NCI-H128 (cell line): ENCODE data around the gene UST.

Experiments
- DNase-seq: peaks from one replicate; lab custom pipeline; 2025; ENCODE audit not compliant: unreplicated experiment; lab: John Stamatoyannopoulos, UW

UST gene

GRCh38 chr6:149077208-149077607 lies 330.4 kb downstream of the UST start:
- DNase-seq: no peak

- DNase-seq: no peak
Measured at GRCh38 chr6:149078211-149078782, 331.5 kb downstream of the UST start.

- DNase-seq: no peak
Measured at GRCh38 chr6:149079456-149079855, 332.6 kb downstream of the UST start.

- DNase-seq: no peak
Measured at GRCh38 chr6:149079911-149080491, 333.2 kb downstream of the UST start.

DNA sequence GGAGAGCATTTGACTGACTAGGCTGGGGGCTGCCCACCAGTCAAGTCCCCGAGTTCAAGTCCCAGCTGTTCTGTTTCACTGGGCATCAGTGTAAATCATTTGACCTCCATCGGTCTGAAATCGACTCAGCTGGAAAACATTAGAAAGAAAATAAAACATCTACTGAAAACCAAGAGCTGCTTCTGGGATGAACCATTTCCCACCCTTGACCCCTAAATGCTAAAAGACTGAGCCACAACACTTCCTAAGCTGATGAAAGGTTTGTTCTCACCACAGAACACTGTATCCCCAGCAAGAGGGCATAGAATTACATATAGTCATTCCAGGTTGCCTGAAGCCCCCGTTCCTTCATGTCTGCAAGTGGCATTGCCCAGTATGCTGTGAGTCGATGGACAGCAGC lies 333.7 kb downstream of the UST start:
- DNase-seq: no peak

- no peak for DNase-seq
Measured at GRCh38 chr6:149081281-149081680, 334.5 kb downstream of the UST start.

DNA sequence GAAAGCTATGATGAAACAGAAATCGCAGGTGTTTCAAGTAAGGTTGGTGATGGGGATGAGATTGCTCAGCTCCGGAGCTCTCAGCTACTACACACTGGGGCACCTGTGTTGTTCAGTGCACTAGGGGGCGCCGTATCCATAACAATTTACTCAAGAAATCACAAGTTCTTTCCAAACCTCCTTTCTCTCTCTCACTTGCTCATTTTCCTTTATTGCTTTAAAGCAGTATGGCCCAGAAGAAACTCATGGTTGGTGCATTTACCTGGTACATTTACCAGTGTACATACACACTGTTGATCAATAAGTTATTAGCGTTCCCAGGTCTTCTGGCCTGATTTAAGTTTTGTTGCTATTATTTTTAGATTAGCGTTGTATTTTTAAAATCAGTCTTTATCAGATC lies 335.5 kb downstream of the UST start:
- peak; percentile 47 for DNase-seq

GRCh38 chr6:149084026-149084425 lies 337.2 kb downstream of the UST start:
- no peak for DNase-seq

DNA sequence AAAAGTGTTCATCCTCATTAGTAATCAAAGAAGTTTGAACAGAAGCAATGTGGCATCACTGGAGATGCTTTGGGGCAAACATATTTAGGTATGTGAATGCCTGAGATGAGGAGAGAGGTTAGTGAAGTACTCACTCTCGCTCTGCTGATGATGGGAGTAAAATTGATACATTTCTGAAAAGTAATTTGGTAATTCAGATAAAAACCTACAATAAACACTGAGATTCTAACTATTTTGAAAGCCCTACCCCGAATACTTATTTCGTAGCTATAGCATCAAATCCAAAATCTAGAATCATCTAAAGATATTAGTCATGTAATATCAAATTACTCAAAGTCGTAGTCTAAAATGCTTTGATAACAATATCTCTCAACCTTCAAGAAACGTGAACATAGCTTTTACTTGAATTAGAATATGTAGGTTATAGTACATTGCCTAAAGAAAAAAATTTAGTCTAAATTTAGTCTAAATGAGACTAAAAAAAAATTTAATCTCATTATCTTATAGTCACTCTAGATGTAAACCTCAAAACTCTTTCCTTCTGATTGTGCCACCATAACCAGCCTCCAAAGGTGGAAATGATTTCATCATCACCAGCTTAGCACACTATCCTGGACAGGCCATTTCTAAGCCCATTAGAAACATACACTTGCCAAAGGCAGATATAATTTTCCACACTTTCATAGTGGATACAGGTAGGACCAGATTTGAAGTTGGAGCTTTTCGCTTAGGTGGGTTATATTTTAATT lies 338.2 kb downstream of the UST start:
- no peak for DNase-seq

GRCh38 chr6:149085557-149085938 lies 338.7 kb downstream of the UST start:
- DNase-seq: no peak

DNA sequence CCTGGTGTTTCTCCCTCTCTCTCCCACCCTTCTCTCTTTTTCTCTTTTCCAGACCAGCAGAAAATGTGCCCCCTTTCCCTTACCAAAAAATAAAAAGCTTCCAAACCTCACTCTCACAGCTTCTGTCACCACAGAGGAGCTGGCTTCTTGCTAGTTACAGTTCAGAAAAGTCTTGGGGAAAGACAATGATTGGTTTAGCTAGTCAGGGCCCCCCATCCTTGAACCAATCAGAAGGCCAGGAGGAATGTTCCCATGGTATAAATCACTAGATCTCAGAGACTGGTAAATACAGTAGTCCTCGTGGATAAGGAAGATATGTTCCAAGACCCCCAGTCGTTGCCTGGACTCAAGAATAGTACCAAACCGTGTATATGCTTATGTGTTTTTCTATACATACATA lies 339.5 kb downstream of the UST start:
- no peak for DNase-seq

- DNase-seq: no peak
Measured at GRCh38 chr6:149087898-149088297, 341.1 kb downstream of the UST start.

DNA sequence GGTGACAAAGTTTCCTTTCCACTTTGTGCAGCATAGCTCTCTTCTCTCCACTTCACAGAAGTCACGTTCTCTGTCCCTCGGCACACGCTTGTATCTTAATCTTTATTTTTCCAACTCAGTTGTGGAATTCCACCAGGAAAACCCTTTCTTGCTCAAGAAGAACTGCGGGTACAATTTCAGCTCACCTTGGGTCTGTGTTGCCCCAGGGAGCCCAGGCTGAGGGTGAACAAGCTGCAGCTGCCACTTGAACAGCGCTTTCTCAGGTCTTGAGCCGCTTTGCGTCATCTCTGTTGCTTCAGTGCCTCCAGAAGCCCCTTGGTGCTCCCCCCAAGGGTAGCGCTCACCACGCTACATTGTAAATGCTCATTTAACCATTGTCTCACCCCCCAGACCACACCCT lies 341.5 kb downstream of the UST start:
- DNase-seq: no peak

- no peak for DNase-seq
Measured at GRCh38 chr6:149089510-149089909, 342.7 kb downstream of the UST start.

- DNase-seq: no peak
Measured at GRCh38 chr6:149090937-149091336, 344.1 kb downstream of the UST start.

DNA sequence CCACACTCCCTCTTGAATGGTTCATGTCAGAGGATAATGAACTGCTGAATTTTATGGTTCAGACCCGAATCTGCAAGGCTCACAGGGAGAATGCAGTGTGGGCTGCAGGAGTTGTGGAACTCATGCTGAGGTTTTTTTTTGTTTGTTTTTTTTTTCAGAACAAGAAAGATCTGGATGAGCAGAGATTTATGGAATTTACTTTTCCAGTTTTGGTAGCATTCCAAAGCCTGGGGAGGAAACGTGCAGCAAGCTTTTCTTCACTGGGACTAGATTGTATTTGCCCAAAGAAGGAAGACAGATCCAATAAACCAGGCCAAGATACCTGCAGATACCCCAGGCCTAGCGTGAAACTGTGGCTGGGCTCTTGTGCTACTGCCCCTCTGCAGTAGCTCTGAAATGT lies 346.8 kb downstream of the UST start:
- DNase-seq: no peak

GRCh38 chr6:149094156-149094555 lies 347.3 kb downstream of the UST start:
- DNase-seq: no peak

DNA sequence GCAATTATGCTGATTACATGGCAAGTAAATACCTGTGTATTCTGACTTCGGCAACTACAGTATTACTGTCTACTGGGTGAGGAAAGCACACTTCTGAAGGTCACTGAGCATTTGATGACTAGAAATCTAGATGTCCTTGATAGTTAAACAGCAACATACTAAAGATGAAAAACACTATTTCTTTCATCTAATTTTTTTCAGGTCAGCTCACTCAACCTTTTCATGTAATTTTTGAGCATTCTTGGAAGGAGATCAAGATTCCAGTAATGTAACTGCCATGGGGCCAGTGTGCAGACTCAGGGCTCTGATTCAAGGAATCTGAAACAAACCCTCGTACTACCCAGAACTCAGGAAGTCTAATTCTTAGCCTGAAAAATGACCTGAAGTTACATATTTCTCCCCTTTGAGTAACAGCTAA lies 348.1 kb downstream of the UST start:
- DNase-seq: no peak

GRCh38 chr6:149095842-149096241 lies 349.0 kb downstream of the UST start:
- DNase-seq: no peak

DNA sequence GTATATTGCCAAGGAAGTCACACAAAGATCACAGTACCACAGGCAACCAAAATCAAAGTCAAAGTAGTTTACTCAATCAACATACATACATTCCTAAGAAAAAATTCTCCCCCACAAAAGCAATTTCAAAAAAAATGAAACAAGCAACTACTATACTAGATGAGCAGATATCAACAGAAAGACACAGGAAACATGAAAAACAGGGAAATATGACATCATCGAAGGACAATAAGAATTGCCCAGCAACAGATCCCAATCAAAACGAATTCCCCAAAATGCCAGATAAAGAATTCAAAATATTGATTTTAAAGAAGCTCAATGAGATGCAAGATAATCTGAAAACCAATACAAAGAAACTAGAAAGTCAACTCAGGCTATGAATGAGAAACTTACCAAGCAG lies 351.0 kb downstream of the UST start:
- no peak for DNase-seq

DNA sequence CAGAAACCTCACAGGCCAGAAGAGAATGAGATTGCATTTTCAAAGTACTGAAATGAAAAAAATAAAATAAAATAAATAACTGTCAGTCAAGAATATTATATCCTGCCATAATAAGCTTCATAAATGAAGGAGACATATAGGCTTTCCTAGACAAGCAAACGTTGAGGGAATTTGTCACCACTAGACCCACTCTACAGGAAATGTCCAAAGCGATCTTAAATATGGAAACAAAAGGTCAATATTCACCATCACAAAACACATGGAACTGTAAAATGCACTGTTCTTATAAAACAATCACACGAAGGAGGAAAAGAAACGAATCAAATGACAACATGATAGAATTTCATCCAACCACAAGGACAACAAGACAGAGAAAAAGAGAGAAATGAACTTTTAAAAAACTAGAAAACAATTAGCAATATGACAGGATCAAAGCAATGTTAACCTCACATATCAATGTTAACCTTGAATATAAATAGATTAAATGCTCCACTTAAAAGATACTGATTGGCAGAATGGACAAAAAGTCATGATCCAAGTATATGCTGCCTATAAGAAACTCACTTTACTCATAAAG lies 352.0 kb downstream of the UST start:
- no peak for DNase-seq

DNA sequence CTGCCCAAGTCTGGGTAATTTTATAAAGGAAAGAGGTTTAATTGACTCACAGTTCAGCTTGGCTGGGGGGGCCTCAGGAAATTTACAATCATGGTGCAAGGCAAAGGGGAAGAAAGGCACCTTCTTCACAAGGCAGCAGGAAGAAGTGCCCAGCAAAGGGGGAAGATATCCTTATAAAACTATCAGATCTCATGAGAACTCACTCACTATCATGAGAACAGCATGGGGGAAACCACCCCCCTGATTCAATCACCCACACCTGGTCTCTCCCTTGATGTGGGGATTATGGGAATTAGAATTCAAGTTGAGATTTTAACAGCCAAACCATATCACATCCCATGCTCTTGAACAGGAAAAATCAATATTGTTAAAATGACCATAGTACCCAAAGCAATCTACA lies 355.5 kb downstream of the UST start:
- no peak for DNase-seq
